Measurements from ENCODE around the gene HOXD4.
A peak's percentile ranks its signal among the peaks of the same experiment; 100 is the strongest.

The HOXD4 gene

DNA sequence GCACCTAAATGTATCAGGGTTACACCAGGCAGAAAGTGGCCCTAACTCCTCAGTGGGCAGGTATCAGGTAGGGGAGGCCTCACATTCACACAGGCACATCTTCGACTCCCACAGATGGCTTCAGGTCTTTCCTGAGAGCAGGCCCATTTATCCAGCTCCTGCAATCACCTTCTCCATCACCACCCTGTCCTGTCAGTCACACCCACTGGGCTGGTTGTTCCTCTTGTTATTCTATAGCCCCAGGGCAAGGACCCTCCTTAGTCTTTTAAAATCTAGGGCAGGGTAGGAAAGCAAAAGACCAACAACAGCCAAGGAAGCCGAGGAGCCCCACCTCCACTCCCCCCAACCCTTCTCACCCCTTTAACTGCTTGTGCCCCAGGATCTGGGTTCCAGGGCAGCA lies 9.1 kb upstream of the HOXD4 start:
- no peak for DNase-seq

DNA sequence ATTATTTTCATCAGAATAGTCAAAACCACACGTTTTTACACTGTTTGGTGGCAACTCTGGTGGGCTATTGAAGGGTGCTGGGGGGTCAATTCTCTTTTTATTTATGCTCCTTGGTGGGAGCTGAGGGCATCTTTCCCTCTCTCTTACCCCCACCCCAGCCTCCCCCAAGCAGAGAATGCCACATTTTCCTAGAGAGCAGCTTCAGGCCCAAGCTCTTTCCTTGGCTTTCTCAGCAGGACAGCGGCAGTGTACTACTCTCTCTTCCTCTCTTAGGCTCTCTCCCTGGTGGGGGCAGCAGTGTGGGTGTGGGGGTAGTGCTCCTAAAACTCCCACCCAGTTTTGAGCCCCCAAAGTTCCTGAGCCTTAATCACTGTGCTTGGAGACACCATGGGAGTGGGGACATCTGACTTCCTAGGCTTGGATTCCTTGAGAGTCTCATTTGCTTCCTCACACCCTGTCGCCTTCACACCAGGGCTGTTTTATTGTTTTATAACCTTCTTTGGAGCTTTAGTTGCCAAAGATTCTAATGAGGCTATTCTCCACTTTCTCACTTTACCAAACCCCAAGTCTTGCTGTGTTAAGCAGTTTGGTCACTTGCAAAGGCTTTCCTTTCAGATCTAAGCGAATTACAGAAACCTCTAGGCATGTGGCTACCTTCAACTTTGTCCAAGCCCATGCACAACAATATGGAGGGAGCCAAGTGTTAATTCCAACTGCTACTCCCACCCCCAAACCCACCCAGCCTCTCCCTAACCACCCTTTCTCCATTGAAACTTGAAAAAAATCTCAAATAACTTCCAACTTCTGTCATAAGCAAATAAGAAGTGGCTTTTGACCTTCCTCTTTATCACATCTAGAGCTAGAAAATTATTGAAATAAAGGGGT lies 6.0 kb upstream of the HOXD4 start:
- DNase-seq: no peak

DNA sequence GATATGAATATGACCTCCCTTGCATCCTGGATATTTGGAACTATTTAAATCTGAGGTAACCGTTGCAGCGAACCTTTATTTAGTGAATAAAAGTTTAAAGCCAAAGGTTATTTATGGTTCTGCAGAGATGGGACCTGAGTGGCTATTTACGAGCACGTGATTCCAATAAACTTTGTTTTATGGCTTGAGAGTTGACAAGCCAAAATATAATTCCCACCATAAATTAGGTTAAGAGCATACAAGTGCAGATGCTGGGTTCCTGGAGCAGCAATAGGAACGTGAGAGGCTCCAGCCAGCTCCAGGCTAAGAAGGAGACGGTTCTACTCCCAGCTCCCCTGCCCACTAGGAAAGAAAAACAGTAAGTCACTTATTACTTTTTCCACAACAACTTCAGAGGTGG lies 5.2 kb upstream of the HOXD4 start:
- DNase-seq: no peak

DNA sequence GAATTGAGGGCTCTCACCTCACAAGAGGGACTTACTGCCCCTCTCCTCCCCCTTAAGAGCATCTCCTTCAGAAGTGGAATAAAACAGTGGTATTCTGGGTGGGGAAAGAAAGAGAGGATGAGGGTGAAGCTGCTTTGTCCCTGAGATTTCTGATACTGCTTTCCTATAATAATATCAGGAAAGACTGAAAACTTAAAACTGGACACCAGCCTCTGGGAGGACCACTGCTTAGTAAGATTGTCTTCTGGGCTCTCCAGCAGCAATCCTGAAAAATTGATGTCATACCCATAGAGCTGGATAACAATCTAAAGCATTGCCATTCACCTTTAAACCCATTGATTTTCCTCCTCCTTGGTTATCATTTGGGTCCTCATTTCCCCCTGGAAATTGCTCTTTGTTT lies 4.7 kb upstream of the HOXD4 start:
- no peak for DNase-seq

DNA sequence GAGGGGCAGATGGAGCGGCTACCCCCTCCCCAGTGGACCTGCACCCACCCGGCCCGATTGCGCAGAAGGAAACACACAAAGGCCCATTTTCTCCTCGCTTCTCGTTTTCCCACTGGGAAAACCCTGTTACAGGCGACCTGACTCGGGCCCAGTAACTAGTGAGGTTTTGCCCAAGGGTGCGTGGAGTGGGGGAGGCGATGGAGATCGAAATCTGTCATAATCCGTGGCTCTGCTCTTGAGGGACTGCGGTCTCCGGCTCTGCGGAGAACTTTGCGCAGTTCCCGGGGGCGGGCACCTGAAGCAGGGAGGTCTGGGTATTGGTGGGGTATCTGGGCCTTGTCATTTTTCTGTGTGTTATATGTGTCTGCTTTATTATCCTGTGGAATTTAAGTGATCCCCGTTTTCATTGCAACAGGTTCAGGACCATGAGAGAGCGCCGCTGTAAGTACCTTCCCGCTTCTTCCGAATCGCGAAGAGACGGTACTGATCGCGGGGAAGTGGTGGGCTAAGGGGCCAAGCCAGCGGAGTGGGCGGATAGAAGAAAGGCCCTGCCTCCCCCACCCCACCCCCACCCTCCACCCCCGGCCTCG lies 4.0 kb upstream of the HOXD4 start:
- no peak for DNase-seq

DNA sequence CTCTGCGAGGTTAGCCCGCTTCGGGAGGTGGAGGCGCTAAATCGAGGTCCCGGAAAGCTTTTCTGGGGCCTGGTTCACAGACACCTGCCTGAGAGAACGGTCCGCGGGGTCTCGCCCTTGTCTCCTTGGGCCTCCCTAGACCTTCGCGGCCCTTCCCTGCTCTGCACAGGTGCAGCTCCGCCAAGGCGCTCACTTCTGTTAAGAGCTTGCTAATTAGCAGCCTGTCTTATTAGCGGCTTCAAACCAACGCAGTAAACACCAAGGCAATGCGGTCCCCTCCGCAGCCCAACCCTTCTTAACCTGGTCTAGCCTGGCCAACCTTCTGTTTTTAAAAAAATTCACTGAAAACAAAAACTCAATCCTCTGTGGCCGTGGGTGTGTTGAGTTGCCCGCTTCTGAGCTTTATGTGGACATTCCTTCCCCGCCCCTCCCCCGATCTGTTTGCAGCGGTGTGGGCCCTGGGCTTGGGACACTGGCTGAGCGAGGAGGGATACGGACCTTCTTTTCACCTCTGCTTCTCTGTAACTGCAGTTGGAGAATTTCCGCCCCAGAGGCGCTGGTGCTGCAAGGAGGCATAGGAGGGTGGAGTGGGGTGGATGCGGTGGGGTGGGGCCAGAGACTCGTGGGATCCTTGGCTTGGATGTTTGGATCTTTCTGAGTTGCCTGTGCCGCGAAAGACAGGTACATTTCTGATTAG lies 3.4 kb upstream of the HOXD4 start:
- no peak for DNase-seq

DNA sequence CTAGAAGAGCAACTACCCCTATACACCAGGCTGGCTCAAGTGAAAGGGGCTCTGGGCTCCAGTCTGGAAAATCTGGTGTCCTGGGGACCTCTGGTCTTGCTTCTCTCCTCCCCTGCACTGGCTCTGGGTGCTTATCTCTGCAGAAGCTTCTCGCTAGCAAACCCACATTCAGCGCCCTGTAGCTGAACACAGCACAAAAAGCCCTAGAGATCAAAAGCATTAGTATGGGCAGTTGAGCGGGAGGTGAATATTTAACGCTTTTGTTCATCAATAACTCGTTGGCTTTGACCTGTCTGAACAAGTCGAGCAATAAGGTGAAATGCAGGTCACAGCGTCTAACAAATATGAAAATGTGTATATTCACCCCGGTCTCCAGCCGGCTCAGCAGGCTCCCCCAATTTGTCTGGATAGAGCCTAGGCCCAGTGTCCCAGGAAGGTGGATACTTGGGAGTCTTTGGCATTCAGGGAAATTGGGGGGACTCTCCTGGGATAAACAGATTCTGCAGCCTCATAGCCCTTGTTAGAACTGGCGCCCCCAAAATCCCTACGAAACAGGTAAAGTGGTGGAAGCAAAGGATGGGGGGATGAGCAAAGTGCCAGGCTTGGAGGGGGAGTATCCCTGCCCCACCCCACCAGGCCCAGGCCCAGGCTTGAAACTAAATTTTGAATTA lies 2.5 kb upstream of the HOXD4 start:
- no peak for DNase-seq

DNA sequence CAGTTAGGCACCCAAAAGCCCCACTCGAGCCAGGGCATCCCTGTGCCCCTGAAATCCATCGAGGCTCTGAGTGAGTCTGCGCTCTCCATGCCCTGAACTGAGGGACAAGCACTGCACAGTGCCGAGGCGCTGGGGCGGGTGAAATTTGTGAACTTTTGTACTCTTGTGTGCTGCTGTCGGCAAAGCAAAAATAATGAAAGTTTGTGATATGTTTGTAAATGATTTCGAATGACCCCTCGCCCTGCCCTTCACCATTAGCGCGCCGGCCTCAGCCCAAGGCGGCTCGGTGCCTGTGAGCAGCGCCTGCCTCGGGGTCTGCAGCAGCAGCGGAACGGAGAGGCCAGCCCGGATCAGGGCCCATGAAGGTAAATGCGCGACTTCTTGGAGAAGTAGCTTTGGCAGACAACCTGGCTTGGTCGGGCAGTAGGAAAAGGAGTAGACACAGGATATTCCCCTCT lies 1.8 kb upstream of the HOXD4 start:
- no peak for DNase-seq

DNA sequence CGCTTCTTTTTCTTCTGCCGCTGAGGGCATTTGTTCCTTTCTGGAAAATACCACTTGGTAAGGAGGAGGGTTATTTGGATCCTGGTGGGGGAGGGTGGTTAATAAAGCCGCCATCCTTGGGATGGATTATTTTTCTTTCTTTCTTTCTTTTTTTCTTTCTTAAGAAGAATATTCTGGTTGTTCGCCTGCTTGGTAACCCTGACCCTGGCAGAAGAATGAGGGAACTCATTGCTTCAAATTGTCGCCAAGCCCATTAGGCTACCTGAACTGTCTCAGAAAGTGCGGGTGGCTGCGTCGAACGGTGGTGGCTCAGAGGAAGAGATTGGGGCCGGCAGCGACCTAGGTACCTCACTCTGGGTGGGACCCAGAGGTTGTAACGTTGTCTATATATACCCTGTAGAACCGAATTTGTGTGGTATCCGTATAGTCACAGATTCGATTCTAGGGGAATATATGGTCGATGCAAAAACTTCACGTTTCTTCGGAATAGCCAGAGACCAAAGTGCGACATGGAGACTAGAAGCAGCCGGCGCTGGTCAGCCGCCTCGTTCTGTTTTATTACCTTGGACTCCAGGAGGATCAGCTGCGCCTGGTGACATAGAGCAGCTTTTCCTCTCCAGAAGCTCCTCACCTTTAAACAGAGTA lies 1.3 kb upstream of the HOXD4 start:
- DNase-seq: no peak

DNA sequence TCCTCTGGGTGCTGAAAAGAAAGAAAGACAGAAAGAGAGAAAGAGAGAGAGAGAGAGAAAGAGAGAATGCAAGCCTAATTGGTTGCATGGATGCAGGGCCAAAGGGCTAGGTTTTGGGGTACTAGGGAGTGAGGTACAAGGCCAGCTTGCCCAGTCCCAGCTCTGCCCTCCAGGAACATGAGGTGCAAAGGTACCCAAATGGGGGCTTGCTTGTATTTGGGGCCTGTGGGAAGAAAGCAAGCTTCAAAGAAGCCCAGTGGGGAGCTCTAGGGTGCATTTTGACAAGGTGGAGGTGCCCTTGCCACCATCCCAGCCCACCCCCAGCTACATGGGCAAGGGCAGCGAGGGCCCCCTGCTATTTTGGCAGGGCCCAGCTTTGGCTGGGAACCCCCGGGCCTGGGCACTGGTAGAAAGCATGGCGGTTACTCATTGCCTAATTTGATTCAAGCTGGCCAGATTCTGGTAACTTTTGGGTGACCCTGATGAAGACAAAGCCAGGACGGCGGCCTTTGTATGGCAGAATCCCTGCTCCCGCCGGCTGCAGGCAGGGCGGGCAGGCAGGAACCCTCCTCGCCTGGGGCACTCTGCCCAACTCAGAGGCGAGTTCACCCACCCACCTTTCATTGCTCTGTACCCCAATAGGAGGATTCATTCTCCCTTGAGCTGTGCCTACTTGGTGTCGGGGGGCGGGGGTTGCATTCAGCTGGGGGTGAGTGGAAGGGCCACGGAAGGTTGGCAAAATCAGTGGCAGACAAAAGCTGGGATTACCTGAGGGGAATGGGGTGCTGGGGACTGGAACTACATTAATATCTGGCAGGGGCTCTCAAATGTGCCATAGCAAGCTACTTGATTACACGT lies 537 bp upstream of the HOXD4 start:
- DNase-seq: no peak

DNA sequence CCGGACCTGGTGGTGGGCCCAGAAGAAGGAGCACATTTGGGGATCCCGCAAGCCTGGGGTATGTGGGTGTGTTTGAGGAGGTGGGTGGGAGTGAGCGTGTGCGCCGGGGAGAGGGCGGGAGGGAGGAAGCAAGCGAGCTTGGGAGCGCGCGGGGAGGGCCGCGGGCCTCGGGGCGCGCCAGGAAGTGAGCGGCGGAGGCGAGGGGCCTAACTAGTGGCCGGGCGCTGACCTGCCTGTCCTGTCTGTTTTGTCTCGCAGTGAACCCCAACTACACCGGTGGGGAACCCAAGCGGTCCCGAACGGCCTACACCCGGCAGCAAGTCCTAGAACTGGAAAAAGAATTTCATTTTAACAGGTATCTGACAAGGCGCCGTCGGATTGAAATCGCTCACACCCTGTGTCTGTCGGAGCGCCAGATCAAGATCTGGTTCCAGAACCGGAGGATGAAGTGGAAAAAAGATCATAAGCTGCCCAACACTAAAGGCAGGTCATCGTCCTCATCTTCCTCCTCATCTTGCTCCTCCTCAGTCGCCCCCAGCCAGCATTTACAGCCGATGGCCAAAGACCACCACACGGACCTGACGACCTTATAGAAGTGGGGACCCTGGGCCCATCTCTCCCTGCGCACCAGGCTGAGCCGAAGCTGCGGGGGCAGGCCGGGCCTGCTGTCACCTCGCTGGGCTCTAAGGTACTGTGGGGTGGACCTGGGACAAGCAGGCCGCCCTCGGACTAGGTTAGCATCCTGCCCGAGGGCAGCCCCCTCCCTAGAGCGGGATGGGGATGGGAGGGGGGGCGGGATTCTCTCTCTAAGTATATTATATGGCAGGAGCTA lies 1.2 kb downstream of the HOXD4 start:
- DNase-seq: peak; percentile 54

DNA sequence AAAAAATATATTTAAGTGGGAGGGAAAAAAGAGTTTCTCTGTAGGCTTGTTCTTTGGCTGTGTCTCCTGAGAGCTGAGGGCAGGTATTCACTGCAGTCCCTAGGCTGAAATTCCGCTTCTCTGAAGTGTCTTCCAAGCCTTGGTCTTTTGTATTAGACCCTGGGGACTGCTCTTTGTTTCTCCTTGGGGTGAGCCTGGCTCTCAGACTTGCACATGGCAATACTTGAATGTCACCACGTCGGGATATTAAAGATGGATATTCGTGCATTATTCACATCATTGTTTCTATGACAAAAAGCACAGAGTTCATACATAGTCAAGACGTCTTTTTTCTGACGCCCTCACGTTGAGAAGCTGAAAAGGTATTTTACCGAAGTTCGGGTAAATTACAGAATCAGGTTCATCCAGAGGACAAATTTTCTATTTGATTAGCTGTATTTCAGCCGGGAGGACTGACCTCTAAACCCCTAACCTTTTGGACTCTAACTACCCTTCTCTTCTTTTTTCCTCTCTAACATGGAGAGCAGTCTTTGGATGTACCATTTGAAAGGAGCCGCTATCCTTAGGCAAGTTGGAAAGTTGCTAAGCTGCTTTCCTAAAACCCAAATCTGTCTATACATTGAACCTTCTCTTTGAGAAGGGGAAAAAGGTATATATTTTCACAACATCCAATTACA lies 3.4 kb downstream of the HOXD4 start:
- DNase-seq: no peak

DNA sequence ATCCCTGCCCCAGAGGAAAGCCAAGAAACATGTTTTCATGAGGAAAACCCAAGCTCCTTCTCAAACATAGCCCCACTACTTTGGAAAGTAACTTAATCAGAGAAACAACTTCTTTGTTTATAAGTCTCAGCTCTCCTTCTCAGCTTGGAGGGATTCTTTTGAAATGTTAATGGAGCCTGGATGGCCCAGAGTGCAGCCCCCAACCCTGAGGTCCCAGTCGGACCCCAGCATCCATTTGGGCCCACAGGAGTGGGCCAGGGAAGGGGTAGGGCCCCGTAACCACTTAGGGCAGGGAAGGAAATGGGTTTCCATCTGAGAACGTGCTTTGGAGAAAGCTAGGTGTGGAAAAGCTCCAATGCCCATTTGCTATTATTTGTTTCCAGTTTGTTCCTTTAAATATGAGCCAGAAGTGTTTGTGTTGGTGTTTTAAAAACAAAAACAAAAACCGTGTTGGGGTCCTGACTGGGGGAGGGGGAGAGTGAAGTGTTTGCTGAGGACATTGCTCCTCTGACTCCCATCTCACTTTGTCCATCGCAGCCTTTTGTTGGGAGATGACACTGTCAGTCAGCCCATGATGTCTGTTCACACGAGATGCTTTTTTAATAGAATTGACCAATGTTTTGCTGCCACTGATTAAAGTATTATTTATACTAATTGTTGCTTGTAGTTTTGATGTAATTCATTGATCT lies 4.2 kb downstream of the HOXD4 start:
- no peak for DNase-seq

DNA sequence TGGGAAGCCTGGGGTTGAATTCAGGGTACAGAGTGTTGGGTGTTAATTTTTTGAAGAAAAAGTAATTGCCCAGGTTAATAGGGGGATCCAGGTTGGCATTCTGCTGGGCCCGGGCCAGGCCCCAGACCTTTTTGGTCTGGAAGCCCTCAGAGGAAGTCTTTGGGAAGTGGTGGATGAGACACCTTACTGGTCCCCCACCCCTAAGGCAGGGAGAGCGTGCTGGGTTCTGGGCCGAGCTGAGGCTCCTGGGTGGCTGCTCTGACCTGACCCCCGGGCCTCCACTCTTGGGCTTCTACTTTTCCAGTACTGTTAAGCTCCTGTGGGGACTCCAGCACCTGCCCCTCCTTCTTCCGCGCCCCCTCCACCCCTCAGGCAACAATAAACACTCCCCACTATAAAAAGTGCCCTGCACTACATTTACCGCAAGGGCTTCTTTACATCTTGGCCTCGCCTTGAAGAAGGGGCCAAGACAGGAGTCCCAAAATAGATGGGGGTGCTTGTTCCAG lies 5.0 kb downstream of the HOXD4 start:
- DNase-seq: no peak

DNA sequence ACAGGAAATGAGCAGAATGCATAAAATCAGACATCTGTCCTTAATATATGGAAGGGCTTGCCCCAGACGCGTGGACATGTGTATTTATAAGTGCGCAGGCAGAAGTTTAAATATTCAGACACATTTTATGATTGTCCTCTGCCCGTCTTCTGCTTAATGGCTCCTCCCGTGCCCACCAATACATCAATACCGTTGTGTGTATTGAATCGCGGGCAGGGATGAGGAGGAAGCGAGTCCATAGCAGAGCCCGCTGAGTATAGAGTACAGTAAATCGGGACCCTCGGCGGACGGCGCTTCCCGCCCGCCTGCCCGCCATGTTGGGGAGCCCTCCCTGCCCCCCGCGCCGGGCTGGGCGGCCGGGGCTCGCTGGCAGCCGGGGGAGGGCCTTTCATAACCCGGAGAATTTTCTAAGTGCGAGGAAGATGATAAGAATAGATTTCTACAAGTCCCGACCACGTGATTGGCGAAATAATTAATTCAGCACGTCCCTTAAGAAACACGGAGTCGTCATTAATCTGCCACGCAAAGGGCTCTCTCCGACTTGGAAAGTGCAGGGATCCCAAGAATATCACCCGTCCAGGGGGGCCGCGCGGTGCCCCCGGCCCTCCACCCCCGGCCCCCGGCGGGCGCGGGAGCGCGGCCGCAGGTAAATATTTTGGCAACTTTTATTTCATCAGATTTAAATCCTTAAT lies 5.6 kb downstream of the HOXD4 start, which contains the start of gene HOXD3:
TSS of gene HOXD3 (plus strand) at position 501 of the 692 bp plus-strand sequence. CDS start 11,808 bp downstream, outside the sequence.
- peak; percentile 43 for DNase-seq

DNA sequence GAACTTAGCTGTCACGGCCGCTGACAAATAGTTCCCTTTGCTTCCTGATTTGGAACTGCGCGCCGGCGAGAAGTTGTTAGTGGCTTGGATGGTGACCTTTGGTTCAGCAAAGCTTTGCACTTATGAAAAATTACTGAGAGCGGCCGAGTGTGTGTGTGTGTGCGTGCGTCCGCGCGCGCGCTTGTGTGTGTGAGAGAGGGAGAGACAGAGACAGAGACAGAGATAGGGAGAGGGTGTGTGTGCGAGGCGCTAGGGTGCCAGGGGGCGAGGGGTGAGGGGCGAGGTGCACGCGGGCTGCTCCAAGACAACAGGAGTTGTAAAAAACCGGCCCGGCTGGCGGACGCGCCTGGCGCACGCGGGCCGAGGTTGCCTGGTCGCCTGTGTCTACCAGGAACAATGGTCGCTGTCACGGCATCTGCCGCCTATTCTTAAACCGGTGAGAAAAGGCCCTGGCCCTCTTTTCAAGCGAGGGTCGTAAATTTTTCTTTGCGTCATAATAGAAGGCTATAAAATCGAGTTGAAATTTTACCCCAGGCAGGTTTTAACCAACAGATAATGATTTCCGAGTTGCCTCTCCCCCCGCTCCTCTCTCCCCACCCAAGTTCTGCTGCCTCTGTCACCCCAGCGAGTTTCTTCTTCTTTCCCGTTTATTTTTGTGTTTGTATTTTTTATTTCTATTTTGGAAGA lies 6.3 kb downstream of the HOXD4 start:
- peak; percentile 67 for DNase-seq

DNA sequence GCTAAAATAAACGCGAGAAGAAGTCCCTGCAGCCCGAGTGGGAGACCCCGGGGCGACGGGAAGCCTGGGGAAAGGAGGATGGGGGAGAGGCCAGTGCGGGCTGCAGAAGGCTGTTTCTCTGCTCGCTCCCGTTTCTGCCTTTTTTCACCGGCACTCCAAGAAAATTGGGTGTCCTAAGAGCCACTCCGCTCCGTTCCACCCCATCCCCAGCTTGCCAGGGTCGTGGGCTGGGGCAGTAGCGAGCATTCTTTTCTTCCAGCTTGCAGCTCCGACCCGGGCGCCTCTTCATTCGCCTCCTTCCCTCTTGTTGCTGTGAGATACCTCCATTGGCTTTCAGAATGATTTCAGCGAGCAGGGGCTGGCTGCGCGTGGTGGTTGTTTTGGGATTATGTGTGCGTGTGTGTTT lies 6.8 kb downstream of the HOXD4 start:
- peak; percentile 67 for DNase-seq
